HG02798 (cell line): ENCODE measurements around the gene AMIGO3.
A peak's percentile ranks its signal among the peaks of the same experiment; 100 is the strongest.

Source experiments
- ATAC-seq: cut with Tn5 transposase; IDR thresholded peaks from one replicate; pipeline ENCODE4 v1.9.1; 2021; ENCODE audit warnings: mild to moderate bottlenecking; ENCODE audit not compliant: unreplicated experiment, poor library complexity

The AMIGO3 gene

DNA sequence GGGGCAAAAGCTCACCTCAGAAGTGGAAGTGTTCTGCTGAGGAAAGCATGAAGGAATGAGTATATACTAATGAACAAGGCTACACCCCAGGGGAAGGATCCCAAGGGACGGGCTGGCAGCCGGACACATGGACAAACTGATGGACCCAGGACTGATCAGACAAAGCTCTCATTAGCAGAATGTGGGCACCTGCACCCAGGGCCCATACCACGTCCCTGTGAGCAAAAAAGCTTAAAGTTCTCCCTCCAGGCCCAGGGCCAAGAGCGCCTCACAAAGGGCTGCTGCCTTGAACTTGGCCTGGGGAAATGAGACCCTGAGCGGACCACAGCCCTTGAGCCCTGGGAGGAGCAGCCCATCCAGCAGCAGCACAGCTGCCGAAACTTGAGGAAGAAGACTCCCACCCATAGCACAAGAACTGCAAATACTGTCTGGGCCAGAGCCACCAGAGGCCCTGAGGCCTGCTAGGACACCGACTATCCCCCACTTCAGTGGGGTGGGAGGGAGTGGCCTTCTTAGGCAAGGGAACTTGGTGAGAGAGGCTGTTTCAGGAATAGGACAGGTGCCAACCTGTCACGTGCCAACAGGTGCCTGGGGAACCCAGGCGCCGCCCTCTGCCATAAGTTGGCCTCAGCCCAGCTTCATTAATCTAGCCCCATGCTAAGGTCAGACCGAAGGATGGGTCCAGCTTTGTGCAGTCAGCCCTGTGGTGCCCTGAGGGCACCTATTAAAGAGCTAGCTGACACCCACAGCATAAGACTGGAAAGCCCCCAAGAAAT is 6.6 kb upstream of the AMIGO3 start:
- no peak for ATAC-seq

DNA sequence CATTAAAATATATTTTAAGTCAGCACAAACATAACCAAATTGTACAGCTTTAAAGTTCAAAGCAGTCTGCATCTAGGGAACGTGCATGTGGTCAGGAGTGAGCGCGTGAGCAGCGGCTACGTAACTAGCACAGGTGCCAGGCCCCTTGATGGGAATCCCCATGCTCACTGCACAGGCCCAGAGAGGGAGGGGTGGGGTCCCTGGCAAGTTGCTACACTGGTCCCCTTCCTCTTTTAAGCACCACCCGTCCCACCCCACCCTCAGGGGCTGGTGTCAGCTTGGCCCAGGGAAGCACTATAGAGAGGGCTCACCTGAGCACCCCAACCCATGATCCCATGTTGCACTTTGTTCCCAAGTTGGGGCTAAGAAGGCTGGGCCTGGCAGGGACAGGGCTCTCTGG is 5.1 kb upstream of the AMIGO3 start:
- no peak for ATAC-seq

GRCh38 chr3:49723628-49724551 is 4.4 kb upstream of the AMIGO3 start, which contains the start of gene GMPPB:
Gene GMPPB, minus strand, starts transcription at chr3:49723951. Its CDS starts 225 bp downstream, at chr3:49723726.
- ATAC-seq, result peak; percentile 85

DNA sequence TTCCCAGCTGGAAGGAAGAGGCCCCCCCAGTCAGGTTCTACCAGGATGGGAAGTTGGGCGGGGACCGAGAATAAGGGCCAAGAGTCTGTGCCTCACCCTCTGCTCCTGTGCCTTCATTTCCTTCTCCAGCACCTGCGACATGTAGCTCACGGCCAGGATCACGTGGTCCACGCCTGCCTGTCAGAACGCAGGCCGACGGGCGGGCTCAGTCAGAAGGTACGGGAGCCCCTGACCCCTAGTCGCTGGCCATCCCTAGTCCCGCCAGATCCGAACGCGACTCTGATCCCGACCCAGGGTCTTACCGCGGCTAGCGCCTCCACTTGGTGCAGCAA is 3.8 kb upstream of the AMIGO3 start:
- no peak for ATAC-seq

DNA sequence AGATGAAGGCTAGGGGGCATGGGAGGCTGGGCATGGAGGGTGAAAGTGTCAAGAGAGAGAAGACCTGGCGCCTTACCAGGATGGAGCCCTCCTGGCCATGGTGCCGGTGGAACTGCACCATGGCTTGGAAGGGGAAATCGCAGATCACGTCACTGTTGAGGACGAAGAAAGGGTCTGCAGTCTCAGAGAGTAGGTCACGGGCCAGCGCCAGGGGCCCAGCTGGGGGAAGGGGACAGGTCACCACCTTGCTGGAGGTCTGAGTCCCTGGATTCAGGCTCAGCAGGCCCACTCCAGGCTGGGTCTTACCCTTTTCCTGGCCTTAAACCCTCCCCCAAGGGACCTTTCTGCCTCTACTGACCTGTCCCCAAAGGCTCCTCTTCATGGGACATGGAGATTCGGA is 3.4 kb upstream of the AMIGO3 start:
- ATAC-seq, result no peak

DNA sequence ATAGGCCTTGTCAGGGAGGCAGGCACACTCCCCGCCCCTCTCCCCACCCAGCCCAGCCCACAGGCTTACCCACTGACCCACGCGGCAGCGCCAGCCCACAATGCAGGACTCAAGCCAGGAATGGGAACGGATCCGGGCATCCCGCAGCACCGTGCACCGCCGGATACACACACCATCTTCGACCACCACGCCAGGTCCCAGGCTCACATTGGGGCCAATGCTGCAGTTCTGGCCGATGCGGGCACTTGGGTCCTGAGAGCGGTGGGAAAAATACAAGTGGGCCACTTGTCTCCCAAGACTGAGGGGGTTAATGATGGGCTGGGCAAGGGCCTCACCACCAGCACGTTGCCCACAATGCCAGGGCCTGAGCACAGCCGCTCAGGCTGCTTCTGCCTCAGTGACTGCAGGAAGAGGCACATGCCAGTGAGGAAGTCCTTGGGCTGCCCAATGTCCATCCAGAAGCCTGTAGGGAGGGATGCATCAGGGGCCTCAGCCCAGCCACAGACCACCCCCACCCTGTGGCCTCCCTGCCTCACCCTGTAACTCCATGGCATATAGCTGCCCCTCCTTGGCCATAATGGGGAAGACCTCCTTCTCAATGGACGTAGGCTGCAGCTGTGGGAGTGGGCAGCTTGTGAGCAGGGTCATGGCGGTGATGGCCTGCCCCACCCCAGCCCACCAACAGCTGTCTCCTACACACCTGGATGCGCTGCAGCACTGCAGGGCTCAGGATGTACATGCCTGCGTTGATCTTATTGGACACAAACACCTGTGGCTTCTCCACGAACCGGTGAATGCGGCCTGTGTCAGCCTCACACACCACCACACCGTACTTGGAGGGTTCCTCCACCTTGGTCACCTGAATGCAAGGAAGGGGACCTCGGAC is 2.7 kb upstream of the AMIGO3 start:
- no peak for ATAC-seq

DNA sequence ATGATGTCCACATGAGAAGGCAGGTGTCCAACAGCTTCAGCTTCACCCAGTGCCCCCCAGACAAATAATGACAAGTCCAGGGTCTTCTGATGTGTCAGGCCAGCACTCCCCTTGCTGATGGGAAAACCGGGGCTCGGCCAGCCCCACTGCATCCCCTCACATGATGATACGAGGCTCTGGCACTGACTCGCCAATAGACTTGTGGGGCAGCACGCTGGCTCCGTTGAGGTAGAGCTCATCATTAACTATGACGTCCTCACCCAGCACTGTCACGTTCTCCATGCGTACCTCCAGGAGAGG is 2.1 kb upstream of the AMIGO3 start:
- no peak for ATAC-seq

DNA sequence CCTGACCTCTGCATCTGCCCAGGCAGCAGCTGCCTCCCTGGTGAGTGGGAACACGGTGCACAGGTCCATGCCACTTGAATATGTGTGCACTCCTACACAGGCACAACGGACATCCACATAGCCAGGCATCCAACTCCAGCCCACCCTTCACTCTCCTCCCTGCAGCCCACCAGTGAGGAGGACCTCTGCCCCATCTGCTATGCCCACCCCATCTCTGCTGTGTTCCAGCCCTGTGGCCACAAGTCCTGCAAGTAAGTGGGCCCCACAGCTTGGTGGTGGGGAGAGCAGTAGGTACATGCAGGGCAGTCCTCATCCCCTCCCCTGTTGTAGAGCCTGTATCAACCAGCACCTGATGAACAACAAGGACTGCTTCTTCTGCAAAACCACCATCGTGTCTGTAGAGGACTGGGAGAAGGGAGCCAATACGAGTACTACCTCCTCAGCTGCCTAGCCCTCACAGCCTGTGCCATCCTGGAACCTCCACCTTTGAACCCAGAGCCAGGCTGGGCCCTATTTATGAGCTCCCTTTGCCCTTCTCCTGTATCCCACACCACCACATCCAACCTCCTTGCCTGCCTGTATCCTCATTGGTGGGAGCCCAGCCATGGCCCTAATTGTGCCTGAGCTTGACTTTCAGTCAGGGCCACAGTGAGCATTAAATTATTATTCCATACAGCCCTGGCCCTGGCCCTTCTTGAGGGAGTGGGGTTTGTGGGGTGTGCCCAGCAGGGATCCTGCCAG is 1.5 kb upstream of the AMIGO3 start:
- no peak for ATAC-seq

DNA sequence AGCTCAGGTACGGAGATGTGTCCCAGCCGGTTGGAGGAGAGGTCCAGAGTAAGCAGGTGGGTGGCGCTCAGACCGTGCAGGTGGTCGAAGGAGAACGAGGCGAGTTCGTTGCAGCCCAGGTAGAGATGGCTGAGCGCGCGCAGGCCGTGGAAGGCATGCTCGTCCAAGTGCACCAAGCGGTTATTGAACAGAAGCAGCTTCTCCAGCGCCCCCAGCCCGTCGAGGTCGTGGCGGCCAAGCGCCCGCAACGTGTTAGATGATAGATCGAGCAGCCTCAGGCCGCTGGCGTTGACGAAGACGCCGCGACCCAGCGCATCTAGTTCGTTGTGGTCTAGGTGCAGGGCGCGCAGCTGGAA is 648 bp downstream of the AMIGO3 start:
- no peak for ATAC-seq

DNA sequence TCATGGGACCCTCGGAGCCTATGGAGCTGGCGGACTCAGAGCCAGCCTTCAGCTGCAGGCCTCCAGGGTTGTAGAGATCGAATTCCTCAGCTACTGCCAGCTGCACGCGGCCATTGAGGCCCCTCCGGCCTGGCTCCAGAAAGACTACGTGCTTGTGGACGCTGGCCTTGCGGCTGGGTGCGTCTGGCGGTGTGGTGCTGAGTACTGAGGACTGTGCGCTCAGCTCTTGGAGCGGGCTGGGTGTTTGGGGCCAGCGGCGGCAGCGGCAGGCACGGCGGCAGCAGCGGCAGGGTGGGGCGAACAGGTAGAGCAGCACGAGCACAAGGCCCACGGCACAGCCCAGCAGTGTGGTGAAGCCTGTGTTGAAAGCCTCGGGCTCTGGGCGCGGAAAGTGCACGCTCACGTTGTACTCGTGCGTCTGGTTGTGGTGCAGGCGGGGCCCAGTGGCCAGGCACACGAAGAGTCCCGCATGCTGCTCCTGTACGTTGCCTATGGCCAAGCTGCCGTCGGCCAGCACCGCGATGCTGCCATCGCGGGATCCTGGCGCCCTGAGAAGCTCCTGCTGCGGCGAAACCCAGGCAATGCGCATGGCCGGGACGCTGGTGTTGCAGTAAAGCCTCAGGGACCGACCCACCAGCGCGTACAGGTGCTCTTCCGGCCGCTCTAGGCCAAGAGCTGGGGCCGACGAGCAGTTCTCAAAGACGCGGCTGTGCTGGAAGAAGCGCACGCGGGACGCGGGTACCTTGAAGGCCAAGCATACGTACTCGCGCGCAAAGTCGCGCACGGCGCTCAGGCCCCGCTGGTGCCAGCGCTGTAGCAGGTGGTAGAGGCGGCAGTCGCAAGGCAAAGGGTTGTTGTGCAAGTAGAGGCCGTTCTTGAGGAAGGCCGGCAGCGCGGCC is 1.3 kb downstream of the AMIGO3 start:
- no peak for ATAC-seq

- no peak for ATAC-seq
Measured at GRCh38 chr3:49717211-49717958, 2.1 kb downstream of the AMIGO3 start.

DNA sequence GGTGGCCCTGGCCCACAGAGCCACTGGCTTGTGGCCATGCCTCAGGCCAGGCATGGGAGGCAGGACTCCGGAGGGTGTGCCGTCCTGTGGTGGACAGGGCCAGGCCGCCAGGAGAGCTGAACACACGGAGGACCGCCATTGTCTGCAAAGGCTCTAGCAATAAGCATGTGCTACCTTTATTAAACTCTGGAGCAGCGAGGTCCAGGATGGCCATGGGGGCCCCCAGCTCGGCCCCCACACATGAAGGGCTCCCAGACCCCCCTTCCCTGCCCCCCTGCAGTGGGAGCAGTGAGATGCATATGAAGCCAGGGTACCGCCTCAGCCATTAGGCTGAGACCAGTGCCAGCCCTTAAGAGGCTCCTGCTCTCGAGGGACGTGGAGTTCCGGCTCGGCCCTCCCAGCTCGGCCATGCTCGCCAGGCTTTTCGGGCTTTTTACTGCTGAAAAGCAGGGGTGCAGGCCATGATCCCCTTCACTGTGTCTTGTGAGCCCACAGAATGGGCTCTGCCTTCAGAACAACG is 2.7 kb downstream of the AMIGO3 start:
- ATAC-seq, result no peak

GRCh38 chr3:49716169-49716568 is 3.3 kb downstream of the AMIGO3 start:
- no peak for ATAC-seq

GRCh38 chr3:49715611-49716121 is 3.8 kb downstream of the AMIGO3 start:
- no peak for ATAC-seq

DNA sequence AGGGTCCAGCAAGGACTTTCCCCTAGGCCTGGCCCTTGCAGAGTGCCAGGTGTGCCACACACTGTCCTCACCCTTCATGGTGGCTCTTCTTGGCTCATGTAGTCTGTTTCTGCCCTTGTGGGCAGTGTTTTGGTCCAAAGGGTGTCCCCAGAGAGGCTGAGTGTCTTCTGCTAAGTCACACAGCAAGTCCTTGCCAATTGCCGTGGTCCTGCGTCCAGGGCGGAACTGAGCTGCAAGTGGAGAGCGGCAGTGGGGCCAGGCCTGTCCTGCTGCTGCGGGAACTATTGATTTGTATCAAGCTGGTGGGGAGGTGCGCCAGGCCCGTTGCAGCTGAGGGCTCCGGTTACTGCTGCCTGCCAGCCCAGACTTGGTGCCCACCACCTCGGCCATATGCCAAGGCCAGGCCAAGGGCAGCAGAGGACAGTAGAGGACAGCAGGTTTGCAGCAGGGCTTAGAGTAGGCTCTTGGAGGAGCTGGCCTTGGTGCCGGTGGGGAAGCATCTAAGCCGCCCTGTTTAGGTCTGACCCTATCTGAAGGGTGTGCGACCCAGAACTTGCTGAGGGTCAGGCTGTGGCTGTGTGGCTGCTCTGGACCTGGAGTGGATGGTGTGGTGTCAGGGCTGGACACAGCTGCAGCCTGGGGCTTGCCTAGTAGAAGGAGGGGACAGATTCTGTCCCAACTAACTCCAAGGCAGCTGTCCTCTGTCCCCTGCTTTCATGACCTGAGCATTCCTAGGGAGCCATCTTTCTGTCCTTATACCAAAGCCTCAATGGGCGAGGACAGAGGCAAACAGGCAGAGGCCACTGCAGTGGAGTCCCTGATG is 4.5 kb downstream of the AMIGO3 start:
- no peak for ATAC-seq

GRCh38 chr3:49713336-49714105 is 6.0 kb downstream of the AMIGO3 start:
- ATAC-seq, result no peak
